ENCODE results near the gene EN1.

DNA sequence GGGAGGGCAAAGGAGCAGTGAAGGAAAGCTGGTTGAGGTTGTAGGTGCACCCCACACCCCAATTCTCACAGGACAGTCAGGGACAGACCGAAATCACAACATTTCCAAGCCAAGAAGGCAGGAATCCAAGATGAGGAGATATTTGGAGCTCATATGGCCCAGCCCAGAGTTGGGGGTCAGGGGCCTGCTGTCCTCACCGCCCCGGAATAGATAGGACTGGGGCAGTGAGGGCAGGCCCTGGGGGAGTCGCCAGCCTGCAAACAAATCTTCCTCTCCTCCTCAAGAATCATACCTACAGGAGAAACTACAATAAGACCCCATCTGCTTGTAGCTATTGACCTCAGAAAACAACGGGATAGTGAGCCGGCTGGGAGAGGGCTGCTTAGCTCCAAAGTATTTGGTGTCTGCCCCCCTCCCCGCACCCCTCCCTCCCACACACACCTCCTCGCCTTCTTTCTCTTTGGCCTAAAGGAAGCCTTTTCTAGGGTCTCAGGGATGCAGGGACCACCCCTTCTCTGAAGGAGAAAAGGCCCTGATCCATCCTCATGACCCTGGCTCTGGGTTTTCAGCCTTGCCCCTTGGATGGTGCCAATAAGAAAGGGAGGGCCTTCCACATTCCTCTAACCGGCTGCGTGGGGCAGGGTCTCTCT, 3.8 kb downstream of the EN1 start:
- TF ChIP-seq, protein P1, sequence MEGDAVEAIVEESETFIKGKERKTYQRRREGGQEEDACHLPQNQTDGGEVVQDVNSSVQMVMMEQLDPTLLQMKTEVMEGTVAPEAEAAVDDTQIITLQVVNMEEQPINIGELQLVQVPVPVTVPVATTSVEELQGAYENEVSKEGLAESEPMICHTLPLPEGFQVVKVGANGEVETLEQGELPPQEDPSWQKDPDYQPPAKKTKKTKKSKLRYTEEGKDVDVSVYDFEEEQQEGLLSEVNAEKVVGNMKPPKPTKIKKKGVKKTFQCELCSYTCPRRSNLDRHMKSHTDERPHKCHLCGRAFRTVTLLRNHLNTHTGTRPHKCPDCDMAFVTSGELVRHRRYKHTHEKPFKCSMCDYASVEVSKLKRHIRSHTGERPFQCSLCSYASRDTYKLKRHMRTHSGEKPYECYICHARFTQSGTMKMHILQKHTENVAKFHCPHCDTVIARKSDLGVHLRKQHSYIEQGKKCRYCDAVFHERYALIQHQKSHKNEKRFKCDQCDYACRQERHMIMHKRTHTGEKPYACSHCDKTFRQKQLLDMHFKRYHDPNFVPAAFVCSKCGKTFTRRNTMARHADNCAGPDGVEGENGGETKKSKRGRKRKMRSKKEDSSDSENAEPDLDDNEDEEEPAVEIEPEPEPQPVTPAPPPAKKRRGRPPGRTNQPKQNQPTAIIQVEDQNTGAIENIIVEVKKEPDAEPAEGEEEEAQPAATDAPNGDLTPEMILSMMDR (IDR thresholded peaks at IDR 0.05) = no peak
- TF ChIP-seq ZFX (IDR thresholded peaks at IDR 0.05; ENCODE audit: borderline replicate concordance) = no peak

Data from 22Rv1 (cell line).